Measurements from ENCODE around the gene NFE2L1. TPM values are rescaled to one million over a fixed set of nuclear protein-coding genes. Genes with fewer than 3 reads are reported as not detected.

NFE2L1 gene
- total and polyA plus RNA-seq, 9 of the 15 experiments (the other 6 are each of a cell fraction or from before 2014, with no cell fraction given), result 2.0 to 68.6 (median 39.7) TPM

GRCh38 chr17:48026502-48027321 is 21.4 kb upstream of the NFE2L1 start (continued):
- TF ChIP-seq ZBTB2 (IDR thresholded peaks at IDR 0.05) (no peak), PURB (CRISPR knock-in tag; IDR thresholded peaks at IDR 0.05; ENCODE audit: low read depth) (no peak), PPARD (CRISPR knock-in tag; IDR thresholded peaks at IDR 0.05) (no peak), HNRNPUL1 (IDR thresholded peaks at IDR 0.05; ENCODE audit: low read length) (no peak), CSDE1 (IDR thresholded peaks at IDR 0.05) (no peak), IRF1 (CRISPR knock-in tag; IDR thresholded peaks at IDR 0.05; ENCODE audit: borderline replicate concordance) (no peak), STAT6 (CRISPR knock-in tag; IDR thresholded peaks at IDR 0.05) (no peak), SETDB1 (IDR thresholded peaks at IDR 0.05; ENCODE audit: low read length) (no peak), ATF3 (IDR thresholded peaks at IDR 0.05) (no peak), ATF3 (CRISPR knock-in tag; conservative IDR thresholded peaks at IDR 0.05) (no peak), ZNF583 (CRISPR knock-in tag; IDR thresholded peaks at IDR 0.05) (no peak), SMARCA5 (IDR thresholded peaks at IDR 0.05) (no peak), GABPB1 (CRISPR knock-in tag; IDR thresholded peaks at IDR 0.05) (0 out of 2 replicates have a peak, but pooled peaks have one; percentile 40), PTTG1 (tag; IDR thresholded peaks at IDR 0.05; ENCODE audit: low read depth) (no peak), ZNF507 (tag; conservative IDR thresholded peaks at IDR 0.05) (no peak), IRF2 (CRISPR knock-in tag; IDR thresholded peaks at IDR 0.05) (no peak), KAT8 (IDR thresholded peaks at IDR 0.05; ENCODE audit: low read depth) (no peak), HNRNPLL (IDR thresholded peaks at IDR 0.05; ENCODE audit: low read depth, low read length, poor library complexity, severe bottlenecking) (no peak), ZNF408 (CRISPR knock-in tag; IDR thresholded peaks at IDR 0.05; ENCODE audit: low read depth) (no peak)
